LNCaP clone FGC (cell line): ENCODE measurements around the gene KLF12.

Source experiments
- DNase-seq: peaks from one replicate; pipeline ENCODE4 v3.0.0-alpha.2; 2011; ENCODE audit warnings: low read depth
- H3K4me3 ChIP-seq: 2 replicates; pipeline ENCODE4 v1.5.1; 2011; ENCODE audit warnings: mild to moderate bottlenecking, low read depth, low read length, control low read depth
- CTCF ChIP-seq: IDR thresholded peaks from 2 replicates; pipeline ENCODE4 v1.5.1; 2012; ENCODE audit warnings: mild to moderate bottlenecking; ENCODE audit not compliant: control insufficient read depth, insufficient read depth; ENCODE audit errors: extremely low read depth

KLF12 gene

GRCh38 chr13:74104661-74105275, 29.4 kb downstream of the KLF12 start:
- TF ChIP-seq CTCF: no peak
- no peak overlapping the region for H3K4me3 ChIP-seq
- DNase-seq: no peak

GRCh38 chr13:74103970-74104555, 30.1 kb downstream of the KLF12 start:
- no peak for DNase-seq
- no peak overlapping the region for H3K4me3 ChIP-seq
- TF ChIP-seq CTCF: no peak

GRCh38 chr13:74103196-74103595, 31.0 kb downstream of the KLF12 start:
- H3K4me3 ChIP-seq: no peak overlapping the region
- no peak for TF ChIP-seq CTCF
- DNase-seq: no peak

- no peak overlapping the region for H3K4me3 ChIP-seq
- DNase-seq: no peak
- TF ChIP-seq CTCF: no peak
Observed at GRCh38 chr13:74102691-74103090, 31.5 kb downstream of the KLF12 start.

- no peak overlapping the region for H3K4me3 ChIP-seq
- no peak for DNase-seq
- TF ChIP-seq CTCF: no peak
Observed at GRCh38 chr13:74101436-74101835, 32.8 kb downstream of the KLF12 start.

- no peak for TF ChIP-seq CTCF
- no peak overlapping the region for H3K4me3 ChIP-seq
- DNase-seq: no peak
Observed at GRCh38 chr13:74098077-74098476, 36.1 kb downstream of the KLF12 start.

- DNase-seq: no peak
- no peak for TF ChIP-seq CTCF
Observed at GRCh38 chr13:74097116-74097515, 37.1 kb downstream of the KLF12 start.

More at GRCh38 chr13:74097116-74097515, 37.1 kb downstream of the KLF12 start:
- H3K4me3 ChIP-seq: no peak overlapping the region
